HG03095 (cell line): ENCODE data around the gene FKBP15.
"Not testable (repeated sequence)": the region's sequence is repeated elsewhere in the genome, so short reads cannot be mapped to it uniquely, and the experiment has no call there.

Source experiments
- ATAC-seq: cut with Tn5 transposase; IDR thresholded peaks from one replicate; pipeline ENCODE4 v1.9.1; 2021; ENCODE audit warnings: moderate library complexity; ENCODE audit not compliant: unreplicated experiment

The FKBP15 gene, protein sequence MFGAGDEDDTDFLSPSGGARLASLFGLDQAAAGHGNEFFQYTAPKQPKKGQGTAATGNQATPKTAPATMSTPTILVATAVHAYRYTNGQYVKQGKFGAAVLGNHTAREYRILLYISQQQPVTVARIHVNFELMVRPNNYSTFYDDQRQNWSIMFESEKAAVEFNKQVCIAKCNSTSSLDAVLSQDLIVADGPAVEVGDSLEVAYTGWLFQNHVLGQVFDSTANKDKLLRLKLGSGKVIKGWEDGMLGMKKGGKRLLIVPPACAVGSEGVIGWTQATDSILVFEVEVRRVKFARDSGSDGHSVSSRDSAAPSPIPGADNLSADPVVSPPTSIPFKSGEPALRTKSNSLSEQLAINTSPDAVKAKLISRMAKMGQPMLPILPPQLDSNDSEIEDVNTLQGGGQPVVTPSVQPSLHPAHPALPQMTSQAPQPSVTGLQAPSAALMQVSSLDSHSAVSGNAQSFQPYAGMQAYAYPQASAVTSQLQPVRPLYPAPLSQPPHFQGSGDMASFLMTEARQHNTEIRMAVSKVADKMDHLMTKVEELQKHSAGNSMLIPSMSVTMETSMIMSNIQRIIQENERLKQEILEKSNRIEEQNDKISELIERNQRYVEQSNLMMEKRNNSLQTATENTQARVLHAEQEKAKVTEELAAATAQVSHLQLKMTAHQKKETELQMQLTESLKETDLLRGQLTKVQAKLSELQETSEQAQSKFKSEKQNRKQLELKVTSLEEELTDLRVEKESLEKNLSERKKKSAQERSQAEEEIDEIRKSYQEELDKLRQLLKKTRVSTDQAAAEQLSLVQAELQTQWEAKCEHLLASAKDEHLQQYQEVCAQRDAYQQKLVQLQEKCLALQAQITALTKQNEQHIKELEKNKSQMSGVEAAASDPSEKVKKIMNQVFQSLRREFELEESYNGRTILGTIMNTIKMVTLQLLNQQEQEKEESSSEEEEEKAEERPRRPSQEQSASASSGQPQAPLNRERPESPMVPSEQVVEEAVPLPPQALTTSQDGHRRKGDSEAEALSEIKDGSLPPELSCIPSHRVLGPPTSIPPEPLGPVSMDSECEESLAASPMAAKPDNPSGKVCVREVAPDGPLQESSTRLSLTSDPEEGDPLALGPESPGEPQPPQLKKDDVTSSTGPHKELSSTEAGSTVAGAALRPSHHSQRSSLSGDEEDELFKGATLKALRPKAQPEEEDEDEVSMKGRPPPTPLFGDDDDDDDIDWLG

DNA sequence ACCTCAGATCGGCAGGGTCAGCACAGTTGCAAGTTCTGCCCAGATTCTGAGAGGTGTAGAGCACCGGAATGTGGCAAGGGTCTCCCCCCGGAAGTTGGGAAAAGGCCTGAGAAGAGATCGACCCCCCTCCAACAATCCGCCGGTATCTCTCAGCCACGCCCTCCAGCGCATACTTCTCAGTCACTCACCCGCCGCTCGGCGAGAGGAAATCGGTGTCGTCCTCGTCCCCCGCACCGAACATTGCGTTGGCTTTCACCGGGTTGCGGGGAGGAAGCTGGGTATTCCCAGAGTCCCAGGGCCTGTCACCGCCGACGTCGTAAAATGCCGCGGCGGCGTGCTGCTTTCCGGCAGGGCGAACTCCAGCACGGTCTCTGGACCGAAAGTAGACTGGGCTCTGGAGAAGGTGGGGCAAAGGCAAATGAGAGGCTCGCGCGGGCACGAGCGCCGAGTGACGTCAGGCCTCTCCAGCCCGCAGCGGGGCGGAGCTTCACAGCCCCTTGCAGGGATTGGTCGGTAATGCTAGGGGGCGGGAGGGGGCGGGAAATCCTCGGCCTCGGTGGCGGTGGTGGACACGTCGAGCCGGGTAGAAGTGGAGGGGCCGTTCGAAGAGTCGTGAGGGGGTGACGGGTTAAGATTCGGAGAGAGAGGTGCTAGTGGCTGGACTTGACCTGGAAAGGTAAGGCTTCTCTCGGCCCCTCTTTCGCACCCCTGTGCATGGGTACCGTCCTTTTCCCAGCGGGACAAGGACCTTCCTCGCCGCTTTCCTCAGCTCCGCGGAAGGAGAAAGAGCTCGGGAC lies at the start of gene FKBP15, which contains the start of gene SLC31A1:
TSS of gene FKBP15 (minus strand) at position 275 of the 797 bp plus-strand sequence. CDS start at position 241, 34 bp downstream.
TSS of gene SLC31A1 (plus strand) at position 542 of the 797 bp plus-strand sequence. CDS start 34,605 bp downstream, outside the sequence.
- peak; percentile 82 for ATAC-seq

DNA sequence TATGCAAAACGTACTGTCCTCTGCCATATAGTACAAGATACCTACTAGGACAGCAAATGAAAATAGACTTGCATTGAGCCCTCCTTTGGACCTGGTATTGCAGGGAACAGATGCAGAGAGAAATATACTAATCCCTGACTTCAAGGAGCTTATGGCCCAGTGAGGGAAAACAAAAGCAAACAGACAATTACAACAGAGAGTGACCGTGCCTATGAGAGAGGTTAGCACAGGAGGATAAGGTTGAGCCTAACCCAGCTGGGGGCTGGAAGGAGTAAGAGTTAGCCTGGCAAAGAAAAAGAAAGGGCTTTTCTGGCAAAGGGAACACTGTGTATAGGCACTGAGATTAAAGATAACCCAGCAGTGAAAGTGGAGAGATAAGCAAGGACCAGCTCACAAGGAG lies 48.8 kb upstream of the FKBP15 start:
- no peak for ATAC-seq

DNA sequence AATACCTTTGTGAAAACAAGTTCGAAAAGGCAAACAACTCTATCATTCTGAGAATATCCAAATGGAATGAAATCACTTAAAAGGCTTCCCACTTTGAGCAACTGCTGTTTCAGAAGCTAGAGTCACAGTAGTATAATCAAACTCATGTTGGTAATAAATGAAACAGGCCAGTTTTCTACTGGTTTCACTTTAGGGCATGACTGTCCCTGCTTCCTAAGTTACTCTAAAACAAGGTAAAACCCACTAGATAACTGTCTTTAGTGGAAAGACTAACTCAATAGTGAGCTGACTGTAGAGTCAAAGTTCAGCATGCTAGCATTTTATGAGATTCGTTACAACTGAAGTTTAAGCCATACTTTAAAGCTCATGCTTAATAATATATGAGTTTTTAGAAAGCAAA lies 48.3 kb upstream of the FKBP15 start:
- ATAC-seq, result no peak

DNA sequence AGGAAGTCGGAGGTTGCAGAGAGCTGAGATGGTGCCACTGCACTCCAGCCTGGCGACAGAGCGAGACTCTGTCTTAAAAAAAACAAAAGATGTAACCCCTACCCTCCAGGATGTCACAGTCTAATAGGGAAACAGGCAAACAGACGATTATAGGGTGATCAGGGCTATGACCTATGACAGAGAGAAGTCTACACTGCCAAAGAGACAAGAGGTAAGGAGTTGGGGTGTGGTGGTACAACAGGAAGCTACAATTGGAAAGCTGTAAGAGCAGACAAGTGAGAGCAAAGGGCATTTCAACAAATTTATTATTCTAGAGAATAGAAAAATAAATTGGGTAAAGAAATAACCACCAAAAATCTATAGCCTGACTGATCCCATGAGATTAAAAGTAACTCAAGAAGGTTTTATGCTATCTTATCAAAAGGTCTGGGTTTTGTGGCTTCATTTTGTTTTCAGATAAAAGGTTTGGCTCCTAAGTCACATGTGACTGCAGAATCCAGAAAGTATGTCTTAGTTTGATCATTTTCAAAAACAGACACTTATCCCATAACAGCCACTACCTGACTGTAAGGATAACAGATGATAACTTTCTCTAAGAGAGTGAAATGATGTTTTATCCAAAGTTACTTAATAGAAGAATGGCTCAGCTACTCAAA lies 47.0 kb upstream of the FKBP15 start:
- ATAC-seq, result no peak

DNA sequence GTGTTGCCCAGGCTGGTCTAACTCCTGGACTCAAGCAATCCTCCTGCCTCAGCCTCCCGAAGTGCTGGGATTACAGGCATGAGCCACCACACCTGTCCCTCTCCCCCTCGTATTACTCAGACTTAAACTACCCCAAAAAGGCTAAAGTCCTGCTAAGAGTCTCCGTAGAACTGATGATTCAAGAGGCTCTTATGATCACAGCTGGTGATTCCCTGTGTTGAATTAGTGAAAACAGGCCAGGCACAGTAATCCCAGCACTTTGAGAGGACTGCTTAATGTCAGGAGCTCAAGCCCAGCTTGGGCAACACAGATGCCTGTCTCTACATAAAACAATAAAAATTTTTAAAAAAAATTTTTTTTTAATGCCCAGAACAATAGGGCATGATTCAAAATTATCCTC lies 45.1 kb upstream of the FKBP15 start:
- ATAC-seq, result no peak

DNA sequence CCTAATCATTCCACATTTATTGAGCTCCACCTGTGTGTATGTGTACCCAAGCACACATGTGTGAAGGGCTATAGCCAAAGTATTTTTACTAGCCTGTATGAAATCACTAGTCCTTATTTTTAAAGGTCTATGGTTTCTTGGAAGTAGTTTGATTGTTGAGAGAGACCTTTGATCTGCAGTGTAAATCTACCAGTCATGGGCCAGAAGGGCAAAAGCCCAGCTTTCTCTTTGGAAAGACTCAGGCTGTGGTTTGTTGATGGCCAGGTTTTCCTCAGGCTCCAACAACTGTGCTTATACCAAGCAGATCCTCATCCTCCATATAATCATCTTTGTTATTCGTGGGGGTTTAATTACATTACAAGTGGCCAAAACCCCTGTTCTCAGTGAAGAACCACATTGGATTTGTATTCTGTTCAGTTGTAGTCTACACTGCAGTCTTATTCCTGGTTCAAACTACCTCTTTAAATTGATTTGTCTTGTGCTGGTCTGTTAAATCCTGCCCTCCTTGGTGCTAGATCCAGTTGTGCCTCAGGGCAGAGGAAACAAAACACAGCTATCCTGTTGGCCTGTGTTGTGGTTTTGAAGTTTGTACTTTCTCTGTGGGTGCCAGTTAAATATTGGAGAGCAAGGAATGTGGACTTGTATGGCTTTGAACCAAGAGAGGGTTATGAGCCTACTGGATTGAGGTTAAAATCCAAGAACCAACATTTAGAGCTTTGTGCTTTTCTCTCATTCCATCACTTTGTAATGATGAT lies 41.0 kb upstream of the FKBP15 start:
- ATAC-seq, result no peak

DNA sequence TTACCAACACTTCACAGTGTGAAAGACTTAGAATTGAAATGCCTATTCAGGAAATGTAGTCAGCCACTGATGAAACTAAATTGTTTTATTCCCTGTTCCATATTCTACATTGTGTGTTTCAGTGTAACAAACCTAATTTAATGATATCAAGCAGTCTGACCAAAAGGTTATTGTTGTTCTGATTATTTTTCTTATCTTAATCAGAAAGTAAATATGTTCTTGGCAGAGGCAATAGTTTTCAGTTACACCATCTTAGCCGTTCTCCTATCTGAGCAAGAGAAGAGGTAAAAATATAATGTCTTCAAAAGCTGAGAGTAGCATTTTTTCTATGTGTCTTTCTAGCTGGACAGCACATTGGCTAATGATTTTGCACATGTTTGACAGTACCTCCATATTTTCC lies 37.2 kb upstream of the FKBP15 start:
- no peak for ATAC-seq

DNA sequence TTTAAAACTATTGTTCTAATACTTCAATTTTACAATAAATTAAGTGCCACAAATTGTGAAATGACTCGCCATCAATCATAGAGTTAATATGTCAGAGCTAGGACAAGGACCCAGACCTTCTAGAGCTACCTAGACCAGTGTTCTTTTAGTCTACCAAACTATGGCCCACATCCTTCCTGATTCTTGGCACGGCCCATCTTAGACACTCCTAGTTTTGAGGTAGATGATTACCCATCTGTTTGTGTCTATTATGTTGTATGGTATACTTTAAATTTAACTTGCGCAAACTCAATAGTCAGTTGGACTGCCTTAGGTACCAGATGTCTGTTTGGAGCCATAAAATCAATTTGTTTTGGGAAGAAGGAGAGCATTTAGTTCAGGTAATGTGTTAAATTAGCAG lies 36.8 kb upstream of the FKBP15 start:
- ATAC-seq, result no peak

DNA sequence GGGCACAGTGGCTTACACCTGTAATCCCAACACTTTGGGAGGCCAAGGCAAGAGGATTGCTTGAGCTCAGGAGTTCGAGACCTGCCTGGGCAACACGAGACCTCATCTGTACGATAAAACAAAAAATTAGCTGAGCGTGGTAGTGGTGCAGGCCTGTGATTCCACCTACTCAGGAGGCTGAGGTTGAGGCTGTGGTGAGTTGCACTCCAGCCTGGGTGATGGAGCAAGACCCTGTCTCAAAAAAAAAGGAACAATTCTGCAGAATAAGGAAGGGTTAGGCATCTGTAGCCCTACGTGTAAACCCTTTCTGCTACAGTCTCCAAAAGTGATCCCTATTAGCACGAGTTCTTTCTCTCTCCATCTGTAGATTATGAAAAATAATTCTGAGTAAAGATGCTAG lies 34.4 kb upstream of the FKBP15 start:
- ATAC-seq, result no peak

DNA sequence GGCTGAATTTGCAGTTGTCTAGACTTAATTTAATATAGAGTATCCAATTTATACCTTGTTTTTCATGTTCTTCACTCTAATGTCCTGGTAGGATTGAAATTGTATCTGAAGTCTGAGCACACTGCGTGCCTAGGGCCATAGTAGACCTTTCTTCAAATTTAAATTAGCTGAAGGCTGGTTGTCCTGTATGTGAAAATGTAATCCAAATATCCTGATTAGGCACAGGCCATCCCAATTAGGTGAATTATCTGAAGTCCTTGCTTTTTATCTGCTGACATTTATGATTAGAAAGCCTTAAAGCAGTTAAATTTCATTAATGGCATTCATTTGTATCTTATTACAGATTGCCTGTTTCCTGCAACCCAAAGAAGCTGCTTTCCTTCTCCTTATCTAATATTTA lies 33.9 kb upstream of the FKBP15 start:
- no peak for ATAC-seq

DNA sequence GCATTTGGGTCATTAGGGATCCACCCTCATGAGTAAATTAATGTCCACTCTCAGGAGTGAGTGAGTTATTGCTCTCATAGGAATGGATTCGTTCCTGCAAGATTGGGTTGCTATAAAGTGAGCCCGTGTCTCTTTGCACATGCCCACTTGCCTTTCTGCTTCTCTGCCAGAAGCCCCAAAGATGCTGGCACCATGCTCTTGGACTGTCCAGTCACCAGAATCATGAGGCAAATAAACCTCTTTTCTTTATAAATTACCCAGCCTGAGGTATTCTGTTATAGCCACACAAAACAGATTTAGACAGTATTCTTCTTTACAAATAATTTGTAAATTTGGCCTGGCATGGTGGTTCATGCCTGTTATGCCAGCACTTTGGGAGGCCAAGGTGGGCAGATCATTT lies 29.7 kb upstream of the FKBP15 start:
- ATAC-seq, result no peak

DNA sequence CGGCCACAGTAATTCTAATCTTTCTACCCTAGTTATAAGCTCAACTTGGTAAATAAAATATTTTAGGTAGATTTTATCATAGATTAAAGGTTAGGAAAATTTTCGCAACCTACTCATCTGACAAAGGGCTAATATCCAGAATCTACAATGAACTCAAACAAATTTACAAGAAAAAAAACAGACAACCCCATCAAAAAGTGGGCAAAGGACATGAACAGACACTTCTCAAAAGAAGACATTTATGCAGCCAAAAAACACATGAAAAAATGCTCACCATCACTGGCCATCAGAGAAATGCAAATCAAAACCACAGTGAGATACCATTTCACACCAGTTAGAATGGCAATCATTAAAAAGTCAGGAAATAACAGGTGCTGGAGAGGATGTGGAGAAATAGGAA lies 28.6 kb upstream of the FKBP15 start:
- ATAC-seq, result not testable (repeated sequence)

DNA sequence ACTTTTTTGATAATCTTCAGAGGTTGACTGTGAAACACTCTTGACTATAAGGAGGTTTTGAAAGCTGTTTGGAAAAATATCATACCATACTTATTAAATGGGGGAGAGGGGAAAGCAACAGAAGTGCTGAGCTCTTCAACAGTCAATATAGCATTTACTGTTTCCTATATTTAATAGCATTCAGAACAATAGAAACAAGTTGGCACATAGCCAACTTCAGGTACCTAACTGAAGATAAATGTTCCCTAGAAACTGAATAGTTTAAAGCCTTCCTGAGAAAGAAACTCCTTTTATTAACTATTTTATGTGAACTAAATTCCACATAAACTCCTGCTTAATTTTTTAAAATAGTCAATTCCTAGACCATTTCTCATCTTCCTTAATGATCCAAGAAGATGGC lies 26.6 kb upstream of the FKBP15 start:
- ATAC-seq, result no peak

DNA sequence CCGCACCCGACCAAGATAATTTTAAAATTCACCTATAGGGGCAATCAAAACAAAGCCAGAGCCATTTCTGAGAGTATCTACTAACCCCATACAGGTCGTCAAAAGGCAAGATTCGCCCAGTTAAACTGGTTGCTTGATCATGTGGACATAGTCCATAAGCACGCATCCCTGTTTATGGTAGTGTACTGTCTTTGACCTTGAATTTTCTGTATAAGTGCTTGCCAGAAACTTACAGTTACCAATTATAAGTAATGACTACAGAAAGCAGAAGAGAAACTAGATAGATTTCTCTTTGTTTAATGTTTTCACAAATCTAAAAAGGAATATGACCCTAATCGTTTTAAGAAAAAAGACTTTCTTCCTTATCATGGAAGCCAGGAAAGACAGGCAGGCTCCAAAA lies 25.9 kb upstream of the FKBP15 start:
- ATAC-seq, result no peak

DNA sequence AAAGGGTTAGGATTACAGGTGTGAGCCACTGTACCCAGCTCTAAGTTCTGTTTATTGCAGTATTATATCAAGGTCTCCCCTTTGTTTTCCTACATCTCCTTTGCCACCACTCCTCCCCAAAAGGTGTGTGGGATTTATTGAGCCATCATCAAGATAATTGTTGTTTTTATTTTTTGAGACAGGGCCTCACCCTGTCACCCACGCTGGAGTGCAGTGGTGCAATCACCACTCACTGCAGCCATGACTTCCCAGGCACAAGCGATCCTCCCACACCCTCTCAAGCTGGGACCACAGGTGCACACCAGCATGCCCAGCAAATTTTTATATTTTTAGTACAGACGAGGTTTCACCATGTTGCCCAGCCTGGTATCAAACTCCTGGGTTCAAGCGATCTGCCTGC lies 24.8 kb upstream of the FKBP15 start:
- ATAC-seq, result no peak

DNA sequence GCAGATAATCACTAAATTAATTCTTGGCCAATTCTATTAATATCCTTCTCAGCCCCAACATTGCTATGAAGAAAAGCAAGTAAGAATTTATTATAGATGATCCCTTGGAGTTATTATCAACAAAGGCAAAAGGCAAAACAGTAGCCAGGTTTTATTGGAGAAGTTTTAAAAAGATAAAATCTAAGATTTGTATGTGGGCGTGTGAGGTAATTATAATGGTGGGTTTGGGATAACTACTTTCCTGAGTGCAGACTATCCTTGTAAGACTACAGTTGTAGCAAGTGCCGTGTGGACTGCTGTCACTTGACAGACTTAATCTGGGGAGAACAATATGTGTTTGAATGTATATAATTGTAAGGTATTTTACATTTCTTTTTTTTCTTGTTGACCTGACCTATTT lies 23.5 kb upstream of the FKBP15 start:
- no peak for ATAC-seq

DNA sequence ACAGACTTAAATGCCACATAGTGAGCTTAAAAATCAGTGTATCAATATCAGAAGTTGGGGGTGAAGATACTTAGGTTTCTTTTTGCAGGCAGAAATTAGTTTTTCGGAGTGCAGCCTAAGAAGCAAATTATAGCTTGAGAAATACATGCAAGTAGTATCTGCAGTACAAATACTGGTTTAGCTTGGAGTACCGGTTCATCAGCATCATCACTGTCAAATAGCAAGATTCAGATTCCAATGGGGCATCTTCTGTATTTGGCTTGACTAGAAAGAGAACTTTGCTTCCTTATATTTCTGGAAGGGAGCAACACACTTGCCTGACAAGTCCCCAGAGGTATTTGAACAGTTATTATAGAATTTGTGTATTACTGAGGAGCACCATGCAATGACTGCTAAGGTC lies 20.1 kb upstream of the FKBP15 start:
- ATAC-seq, result no peak

DNA sequence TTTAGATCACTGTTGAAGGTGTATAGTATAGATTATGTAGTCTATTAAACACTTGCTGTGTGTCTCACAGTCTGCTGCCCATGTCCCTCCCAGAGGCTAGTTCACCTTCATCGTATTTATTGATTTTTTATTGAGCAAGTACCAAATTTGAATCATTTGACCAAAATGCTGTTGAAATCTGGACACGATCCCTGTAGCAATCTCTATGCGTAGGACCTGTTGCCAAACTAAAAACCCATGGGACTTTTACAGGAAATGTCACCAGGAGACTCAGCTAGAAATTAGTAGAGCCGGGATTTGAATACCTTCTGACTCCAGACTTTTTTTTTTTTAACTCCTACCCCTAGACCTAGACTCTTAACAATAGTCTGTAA lies 17.8 kb upstream of the FKBP15 start:
- ATAC-seq, result no peak

DNA sequence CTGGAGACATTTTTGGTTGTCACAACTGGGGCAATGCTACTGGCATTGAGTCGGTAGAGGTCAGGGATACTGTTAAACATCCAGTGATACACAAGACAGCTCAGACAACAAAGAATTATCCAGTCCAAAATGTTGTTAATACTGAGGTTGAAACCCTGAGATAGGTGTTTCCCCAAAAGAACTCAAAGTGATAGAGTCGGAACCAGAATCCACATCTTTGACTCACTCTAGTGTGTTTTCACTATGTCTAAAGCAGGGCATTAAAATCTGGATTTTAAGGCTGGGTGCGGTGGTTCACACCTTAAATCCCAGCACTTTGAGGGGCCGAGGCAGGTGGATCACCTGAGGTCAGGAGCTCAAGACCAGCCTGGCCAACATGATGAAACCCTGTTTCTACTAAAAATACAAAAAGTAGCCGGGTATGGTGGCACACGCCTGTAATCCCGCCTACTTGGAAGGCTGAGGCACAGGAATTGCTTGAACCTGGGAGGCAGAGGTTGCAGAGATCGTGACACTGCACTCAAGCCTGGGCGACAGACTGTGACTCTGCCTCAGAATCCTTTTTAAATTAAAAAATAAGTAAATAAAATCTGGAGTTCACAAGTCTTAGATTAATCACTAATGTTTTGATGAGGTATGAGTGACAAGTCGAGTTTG lies 17.3 kb upstream of the FKBP15 start:
- no peak for ATAC-seq
